Measurements from ENCODE around the gene ATAD3B.

DNA sequence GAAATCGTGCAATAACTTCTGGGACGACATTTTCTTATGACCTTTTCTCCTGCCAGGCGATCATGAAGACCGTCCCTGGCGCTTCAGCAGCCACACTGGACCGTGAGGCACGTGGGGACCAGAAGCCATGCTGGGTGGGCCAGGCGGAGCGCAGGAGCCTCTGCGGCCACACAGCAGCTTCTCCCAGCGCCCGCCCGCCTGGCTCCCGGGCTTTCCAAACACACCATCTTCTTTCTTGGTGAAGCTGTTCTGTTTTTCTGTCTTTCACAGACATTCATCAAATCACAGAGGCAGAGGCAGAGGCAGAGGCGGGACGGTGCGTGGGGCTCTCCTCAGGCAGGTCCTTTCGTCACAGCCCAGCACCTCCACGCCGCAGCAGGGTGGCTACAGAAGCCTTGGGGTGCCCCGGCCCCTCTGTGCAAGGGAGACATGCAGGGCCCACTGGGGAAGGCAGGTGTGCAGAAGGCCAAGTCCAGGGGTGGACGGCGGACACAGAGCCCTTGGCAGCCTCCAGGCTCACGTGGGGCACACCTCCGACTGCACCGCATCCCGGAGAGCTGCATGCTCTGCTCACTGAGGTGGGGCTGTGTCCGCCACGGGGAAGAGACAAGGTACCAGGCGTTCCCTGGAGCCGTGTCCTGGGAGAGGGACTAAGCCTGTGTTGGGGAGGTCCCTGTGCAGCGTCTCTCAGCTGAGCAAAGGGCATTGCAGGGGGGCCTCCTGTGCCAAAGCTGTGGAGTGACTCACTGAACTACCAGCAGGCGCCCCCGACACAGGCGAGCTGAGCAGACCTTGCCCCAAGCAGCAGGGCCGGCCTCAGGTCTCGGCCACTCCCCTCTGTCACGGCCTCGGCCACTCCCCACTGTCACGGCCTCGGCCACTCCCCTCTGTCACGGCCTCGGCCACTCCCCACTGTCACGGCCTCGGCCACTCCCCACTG lies 71.5 kb downstream of the ATAD3B start:
- TF ChIP-seq, protein P1, sequence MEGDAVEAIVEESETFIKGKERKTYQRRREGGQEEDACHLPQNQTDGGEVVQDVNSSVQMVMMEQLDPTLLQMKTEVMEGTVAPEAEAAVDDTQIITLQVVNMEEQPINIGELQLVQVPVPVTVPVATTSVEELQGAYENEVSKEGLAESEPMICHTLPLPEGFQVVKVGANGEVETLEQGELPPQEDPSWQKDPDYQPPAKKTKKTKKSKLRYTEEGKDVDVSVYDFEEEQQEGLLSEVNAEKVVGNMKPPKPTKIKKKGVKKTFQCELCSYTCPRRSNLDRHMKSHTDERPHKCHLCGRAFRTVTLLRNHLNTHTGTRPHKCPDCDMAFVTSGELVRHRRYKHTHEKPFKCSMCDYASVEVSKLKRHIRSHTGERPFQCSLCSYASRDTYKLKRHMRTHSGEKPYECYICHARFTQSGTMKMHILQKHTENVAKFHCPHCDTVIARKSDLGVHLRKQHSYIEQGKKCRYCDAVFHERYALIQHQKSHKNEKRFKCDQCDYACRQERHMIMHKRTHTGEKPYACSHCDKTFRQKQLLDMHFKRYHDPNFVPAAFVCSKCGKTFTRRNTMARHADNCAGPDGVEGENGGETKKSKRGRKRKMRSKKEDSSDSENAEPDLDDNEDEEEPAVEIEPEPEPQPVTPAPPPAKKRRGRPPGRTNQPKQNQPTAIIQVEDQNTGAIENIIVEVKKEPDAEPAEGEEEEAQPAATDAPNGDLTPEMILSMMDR (conservative IDR thresholded peaks at IDR 0.05; ENCODE audit: low read depth, low read length) = no peak
- TF ChIP-seq EZH2 (IDR thresholded peaks at IDR 0.05; ENCODE audit: borderline replicate concordance, low read depth, low read length, poor library complexity, severe bottlenecking) = no peak

Data from A673 (cell line).